Gastrocnemius medialis (tissue), 4 donors: ENCODE measurements around the gene AUTS2.

Source experiments
- POLR2A ChIP-seq, 2 donors: fragments of 450-650 bp; IDR thresholded peaks; one replicate each; pipeline ENCODE4 v1.6.1; 2017; ENCODE audit warnings: antibody characterized with exemption in 2 of 2, mild to moderate bottlenecking in 2 of 2, moderate library complexity in 2 of 2
- TF ChIP-seq, protein P1 (sequence below), 5 experiments: fragments of 450-650 bp in 3 of 5; fragments of 200-600 bp in 2 of 5; sonication (generic) in 2 of 5; IDR thresholded peaks in 4 of 5; conservative IDR thresholded peaks in 1 of 5; 1 replicate in 4 of 5; 2 replicates in 1 of 5; pipeline ENCODE4 v1.5.1; 2016 to 2019; ENCODE audit warnings: antibody characterized with exemption in 5 of 5, mild to moderate bottlenecking in 3 of 5, moderate library complexity in 3 of 5

GRCh38 chr7:70156057-70156456, 557.8 kb downstream of the AUTS2 start:
- TF ChIP-seq, protein P1, sequence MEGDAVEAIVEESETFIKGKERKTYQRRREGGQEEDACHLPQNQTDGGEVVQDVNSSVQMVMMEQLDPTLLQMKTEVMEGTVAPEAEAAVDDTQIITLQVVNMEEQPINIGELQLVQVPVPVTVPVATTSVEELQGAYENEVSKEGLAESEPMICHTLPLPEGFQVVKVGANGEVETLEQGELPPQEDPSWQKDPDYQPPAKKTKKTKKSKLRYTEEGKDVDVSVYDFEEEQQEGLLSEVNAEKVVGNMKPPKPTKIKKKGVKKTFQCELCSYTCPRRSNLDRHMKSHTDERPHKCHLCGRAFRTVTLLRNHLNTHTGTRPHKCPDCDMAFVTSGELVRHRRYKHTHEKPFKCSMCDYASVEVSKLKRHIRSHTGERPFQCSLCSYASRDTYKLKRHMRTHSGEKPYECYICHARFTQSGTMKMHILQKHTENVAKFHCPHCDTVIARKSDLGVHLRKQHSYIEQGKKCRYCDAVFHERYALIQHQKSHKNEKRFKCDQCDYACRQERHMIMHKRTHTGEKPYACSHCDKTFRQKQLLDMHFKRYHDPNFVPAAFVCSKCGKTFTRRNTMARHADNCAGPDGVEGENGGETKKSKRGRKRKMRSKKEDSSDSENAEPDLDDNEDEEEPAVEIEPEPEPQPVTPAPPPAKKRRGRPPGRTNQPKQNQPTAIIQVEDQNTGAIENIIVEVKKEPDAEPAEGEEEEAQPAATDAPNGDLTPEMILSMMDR (IDR thresholded peaks at IDR 0.05 in 4 of 5, conservative IDR thresholded peaks at IDR 0.05 in 1 of 5) = no peak
- no peak for TF ChIP-seq POLR2A (IDR thresholded peaks at IDR 0.05)
